Measurements from ENCODE around the gene RIPOR2.

RIPOR2 gene

GRCh38 chr6:24909241-24910216, 26.2 kb downstream of the RIPOR2 start:
- POLR2A ChIA-PET = no interaction called here
- CTCF ChIA-PET = interaction anchor here (0.9 to 2.2 kb wide), 9 partner anchors 10 to 330 kb away, joined by 3 to 8 read pairs (median 4); no protein-coding TSS in a partner anchor

GRCh38 chr6:24908650-24909035, 27.1 kb downstream of the RIPOR2 start:
- TF ChIP-seq CTCF (IDR thresholded peaks at IDR 0.05; ENCODE audit: insufficient read depth, low read length, missing control alignments) = no peak
- H3K4me3 ChIP-seq (ENCODE audit: low read depth, low read length) = no peak overlapping the region
- DNase-seq (ENCODE audit: low read depth, low spot score) = no peak
- ChIA-PET CTCF (interaction anchor here (0.9 kb wide), 1 partner anchor 10 kb away, joined by 3 read pairs; no protein-coding TSS in a partner anchor), POLR2A (no interaction called here)

More at GRCh38 chr6:24909241-24910216, 26.2 kb downstream of the RIPOR2 start:
- DNase-seq (ENCODE audit: low read depth, low spot score) = no peak
- peak overlapping the region; percentile 63 for H3K4me3 ChIP-seq (ENCODE audit: low read depth, low read length)
- TF ChIP-seq CTCF (IDR thresholded peaks at IDR 0.05; ENCODE audit: insufficient read depth, low read length, missing control alignments) = no peak

- ChIA-PET POLR2A (no interaction called here), CTCF (interaction anchor here (0.9 kb wide), 1 partner anchor 9 kb away, joined by 3 read pairs; no protein-coding TSS in a partner anchor)
- DNase-seq (ENCODE audit: low read depth, low spot score) = no peak
- no peak overlapping the region for H3K4me3 ChIP-seq (ENCODE audit: low read depth, low read length)
- TF ChIP-seq CTCF (IDR thresholded peaks at IDR 0.05; ENCODE audit: insufficient read depth, low read length, missing control alignments) = no peak
These were observed 27.7 kb downstream of the RIPOR2 start for GRCh38 chr6:24907919-24908649.

- H3K4me3 ChIP-seq (ENCODE audit: low read depth, low read length) = no peak overlapping the region
- ChIA-PET POLR2A (no interaction called here), CTCF (no interaction called here)
- TF ChIP-seq CTCF (IDR thresholded peaks at IDR 0.05; ENCODE audit: insufficient read depth, low read length, missing control alignments) = no peak
- no peak for DNase-seq (ENCODE audit: low read depth, low spot score)
These were observed 29.4 kb downstream of the RIPOR2 start for GRCh38 chr6:24906314-24906713.

GRCh38 chr6:24905483-24905882, 30.3 kb downstream of the RIPOR2 start:
- TF ChIP-seq CTCF (IDR thresholded peaks at IDR 0.05; ENCODE audit: insufficient read depth, low read length, missing control alignments) = no peak
- no peak overlapping the region for H3K4me3 ChIP-seq (ENCODE audit: low read depth, low read length)
- no peak for DNase-seq (ENCODE audit: low read depth, low spot score)
- CTCF ChIA-PET = interaction anchor here (1.6 kb wide), 1 partner anchor 86 kb away, joined by 4 read pairs; no protein-coding TSS in a partner anchor
- POLR2A ChIA-PET = no interaction called here

- ChIA-PET POLR2A (no interaction called here), CTCF (interaction anchor here (1.5 to 1.6 kb wide), 2 partner anchors 31 to 167 kb away, joined by 4 read pairs; no protein-coding TSS in a partner anchor)
- DNase-seq (ENCODE audit: low read depth, low spot score) = no peak
- no peak overlapping the region for H3K4me3 ChIP-seq (ENCODE audit: low read depth, low read length)
- TF ChIP-seq CTCF (IDR thresholded peaks at IDR 0.05; ENCODE audit: insufficient read depth, low read length, missing control alignments) = no peak
These were observed 32.1 kb downstream of the RIPOR2 start for GRCh38 chr6:24903681-24904080.

Data from AG04449 (cell line).